Bronchial epithelial cell (primary cell): ENCODE measurements around the gene QKI. TPM values are rescaled to one million over a fixed set of nuclear protein-coding genes. Genes with fewer than 3 reads are reported as not detected.
A peak's percentile ranks its signal among the peaks of the same experiment; 100 is the strongest.

Experiments used
- DNase-seq: peaks from one replicate; pipeline ENCODE4 v3.0.0-alpha.2; 2010; ENCODE audit warnings: low read depth
- FAIRE-seq: peaks from 2 replicates; lab custom pipeline; 2011; peaks lifted over from hg19 to GRCh38; lab: Jason Lieb, UNC
- H3K27me3 ChIP-seq: 2 replicates; pipeline ENCODE4 v1.5.1; 2011; ENCODE audit warnings: low read length; ENCODE audit not compliant: control insufficient read depth, insufficient read depth
- H3K36me3 ChIP-seq: 2 replicates; pipeline ENCODE4 v1.5.1; 2011; ENCODE audit warnings: low read length; ENCODE audit not compliant: control insufficient read depth, insufficient read depth
- H3K4me3 ChIP-seq: 2 replicates; pipeline ENCODE4 v1.5.1; 2011; ENCODE audit warnings: mild to moderate bottlenecking, low read depth, low read length, control low read depth
- CTCF ChIP-seq: IDR thresholded peaks from 2 replicates; pipeline ENCODE4 v1.5.1; 2011; ENCODE audit warnings: mild to moderate bottlenecking, moderate library complexity, low read length, control low read depth, inconsistent platforms; ENCODE audit not compliant: insufficient read depth, severe bottlenecking
- total RNA-seq: library from RNA; depleted of rRNA; stranded (reverse); fragments of >200 nt; gene quantifications from 2 replicates; pipeline ENCODE4 v1.2.1, GENCODE V29; 2014

The QKI gene
- total RNA-seq, 1 donor from 2014 or later = 51.1 TPM

- FAIRE-seq = no peak
- TF ChIP-seq CTCF = no peak
- no peaks in the 10 kb centered on the region for H3K27me3 ChIP-seq
- no peaks in the 10 kb centered on the region for H3K36me3 ChIP-seq
- no peak for DNase-seq
- H3K4me3 ChIP-seq = no peak overlapping the region
Measured at GRCh38 chr6:163406366-163406765, 8.2 kb upstream of the QKI start.

GRCh38 chr6:163406830-163407229 is 7.7 kb upstream of the QKI start:
- no peak for TF ChIP-seq CTCF
- Histone ChIP-seq H3K27me3 (no peaks in the 10 kb centered on the region), H3K4me3 (no peak overlapping the region), H3K36me3 (no peaks in the 10 kb centered on the region)
- no peak for FAIRE-seq
- no peak for DNase-seq

GRCh38 chr6:163408352-163408991 is 6.0 kb upstream of the QKI start:
- FAIRE-seq = no peak
- Histone ChIP-seq H3K36me3 (no peaks in the 10 kb centered on the region), H3K4me3 (no peak overlapping the region), H3K27me3 (no peaks in the 10 kb centered on the region)
- DNase-seq = no peak
- no peak for TF ChIP-seq CTCF

DNA sequence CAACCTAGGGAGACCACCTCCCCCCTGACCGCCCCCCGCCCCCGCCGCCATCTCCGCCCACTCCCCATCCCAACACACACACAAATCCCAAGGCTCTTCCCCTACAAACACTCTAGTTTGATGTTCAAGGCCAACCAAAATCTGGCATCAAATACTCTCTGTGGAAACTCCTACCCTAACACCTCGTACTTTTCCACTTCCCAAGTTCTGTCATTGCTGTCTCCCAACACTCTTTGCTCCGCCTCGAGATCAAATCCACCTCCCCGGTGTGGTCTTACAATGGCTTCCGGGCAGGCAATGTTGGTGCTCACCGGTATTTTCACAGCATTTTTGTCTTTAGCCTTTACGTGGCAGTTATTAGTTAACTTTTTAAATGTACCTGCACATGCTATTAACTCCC is 4.8 kb upstream of the QKI start:
- Histone ChIP-seq H3K4me3 (no peak overlapping the region), H3K27me3 (no peaks in the 10 kb centered on the region), H3K36me3 (no peaks in the 10 kb centered on the region)
- DNase-seq (no peak), FAIRE-seq (no peak)
- TF ChIP-seq CTCF = no peak

DNA sequence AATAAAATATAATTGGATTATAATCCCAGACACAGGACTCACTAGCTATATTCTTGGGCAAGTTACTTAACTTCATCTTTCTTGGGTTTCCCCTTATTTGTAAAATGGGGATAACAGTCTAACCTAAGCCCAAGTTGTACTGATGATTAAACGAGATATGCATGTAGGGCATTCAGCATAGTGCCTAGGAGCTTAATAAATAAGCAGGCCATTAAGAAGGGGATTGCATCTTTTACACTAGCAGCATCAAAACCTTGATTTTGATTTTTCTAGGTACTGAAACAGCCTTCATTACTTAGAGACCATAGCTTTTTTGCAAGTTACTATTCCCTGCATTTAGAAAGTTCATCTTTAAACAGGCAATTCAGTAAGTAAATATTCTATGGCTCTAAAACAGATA is 2.2 kb upstream of the QKI start:
- Histone ChIP-seq H3K4me3 (peak overlapping the region; percentile 89), H3K27me3 (no peaks in the 10 kb centered on the region), H3K36me3 (no peaks in the 10 kb centered on the region)
- DNase-seq = peak; percentile 13
- TF ChIP-seq CTCF = no peak
- no peak for FAIRE-seq

- H3K27me3 ChIP-seq = no peaks in the 10 kb centered on the region
- H3K36me3 ChIP-seq = no peaks in the 10 kb centered on the region
- H3K4me3 ChIP-seq = peak overlapping the region; percentile 89
- no peak for TF ChIP-seq CTCF
- FAIRE-seq (no peak), DNase-seq (peak; percentile 21)
Measured at GRCh38 chr6:163412801-163413344, 1.6 kb upstream of the QKI start.
